ENCODE results near the gene SARM1. TPM values are rescaled to one million over a fixed set of nuclear protein-coding genes. Genes with fewer than 3 reads are reported as not detected.

SARM1 gene
- total RNA-seq, 6 experiments from 2014 or later: 2.8 to 5.1 (median 3.9) TPM

DNA sequence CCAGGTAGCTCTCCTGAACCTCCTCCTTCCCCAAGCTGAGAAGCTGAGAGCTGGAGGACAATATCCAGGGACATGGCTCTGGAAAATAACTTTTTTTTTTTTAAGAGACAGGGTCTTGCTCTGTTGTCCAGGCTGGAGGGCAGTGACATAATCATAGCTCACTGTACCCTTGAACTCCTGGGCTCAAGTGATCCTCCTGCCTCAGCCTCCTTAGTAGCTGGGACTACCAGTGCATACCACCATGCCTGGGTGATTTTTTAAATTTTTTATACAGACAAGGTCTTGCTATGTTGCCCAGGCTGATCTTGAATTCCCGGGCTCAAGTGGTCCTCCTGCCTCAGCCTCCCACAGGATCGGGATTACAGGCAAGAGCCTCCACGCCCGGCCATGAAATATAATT is 28.3 kb downstream of the SARM1 start:
- WGBS (ENCODE audit: insufficient coverage, low coverage, low lambda C conversion rate, missing lambda C conversion rate): 63% methylated on average over 2 of the region's 4 CpGs
- Histone ChIP-seq H3K9me3 (no peaks in the 10 kb centered on the region), H3K4me1 (peaks cover 0 to 46% (median 18%) of the 10 kb centered on the region in 4 donors), H3K36me3 (peaks cover 0 to 51% (median 10%) of the 10 kb centered on the region in 4 donors), H3K27ac (no peak overlapping the region), H3K27me3 (no peaks in the 10 kb centered on the region), H3K4me3 (no peak overlapping the region)
- TF ChIP-seq, protein P1, sequence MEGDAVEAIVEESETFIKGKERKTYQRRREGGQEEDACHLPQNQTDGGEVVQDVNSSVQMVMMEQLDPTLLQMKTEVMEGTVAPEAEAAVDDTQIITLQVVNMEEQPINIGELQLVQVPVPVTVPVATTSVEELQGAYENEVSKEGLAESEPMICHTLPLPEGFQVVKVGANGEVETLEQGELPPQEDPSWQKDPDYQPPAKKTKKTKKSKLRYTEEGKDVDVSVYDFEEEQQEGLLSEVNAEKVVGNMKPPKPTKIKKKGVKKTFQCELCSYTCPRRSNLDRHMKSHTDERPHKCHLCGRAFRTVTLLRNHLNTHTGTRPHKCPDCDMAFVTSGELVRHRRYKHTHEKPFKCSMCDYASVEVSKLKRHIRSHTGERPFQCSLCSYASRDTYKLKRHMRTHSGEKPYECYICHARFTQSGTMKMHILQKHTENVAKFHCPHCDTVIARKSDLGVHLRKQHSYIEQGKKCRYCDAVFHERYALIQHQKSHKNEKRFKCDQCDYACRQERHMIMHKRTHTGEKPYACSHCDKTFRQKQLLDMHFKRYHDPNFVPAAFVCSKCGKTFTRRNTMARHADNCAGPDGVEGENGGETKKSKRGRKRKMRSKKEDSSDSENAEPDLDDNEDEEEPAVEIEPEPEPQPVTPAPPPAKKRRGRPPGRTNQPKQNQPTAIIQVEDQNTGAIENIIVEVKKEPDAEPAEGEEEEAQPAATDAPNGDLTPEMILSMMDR (IDR thresholded peaks at IDR 0.05): no peak
- no peak for TF ChIP-seq POLR2A (IDR thresholded peaks at IDR 0.05)
- DNase-seq (no peak), ATAC-seq (no peak)
- intact Hi-C loops (cut with DNase I): no loop called here

DNA sequence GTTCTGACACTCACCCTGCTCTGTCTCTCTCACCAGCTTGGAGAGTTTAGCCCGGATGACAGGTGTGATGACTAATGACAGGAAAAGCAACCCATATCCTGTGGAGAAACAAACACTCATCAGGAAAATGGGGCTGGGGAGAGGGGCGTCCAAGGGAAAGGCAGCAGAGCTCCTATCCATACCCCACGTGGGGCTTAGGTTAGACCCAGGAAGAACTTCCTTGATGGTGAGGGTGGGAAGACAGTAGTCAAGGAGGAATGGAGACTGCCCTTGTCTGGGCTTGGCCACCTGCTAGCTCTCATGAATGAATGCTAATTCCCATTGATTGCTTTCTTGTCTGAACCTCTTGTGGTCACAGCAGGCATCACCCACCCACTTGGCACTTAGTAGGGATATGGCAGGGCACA is 30.7 kb downstream of the SARM1 start:
- ATAC-seq (no peak), DNase-seq (no peak)
- Histone ChIP-seq H3K4me3 (no peak overlapping the region), H3K4me1 (peaks cover 0 to 50% (median 21%) of the 10 kb centered on the region in 4 donors), H3K27me3 (no peaks in the 10 kb centered on the region), H3K9me3 (no peaks in the 10 kb centered on the region), H3K27ac (no peak overlapping the region), H3K36me3 (peaks cover 0 to 44% (median 10%) of the 10 kb centered on the region in 4 donors)
- WGBS (ENCODE audit: insufficient coverage, low coverage, low lambda C conversion rate, missing lambda C conversion rate): 20% methylated on average over 2 of the region's 3 CpGs
- intact Hi-C loops (cut with DNase I): no loop called here
- TF ChIP-seq, protein P1 (IDR thresholded peaks at IDR 0.05): no peak
- TF ChIP-seq POLR2A (IDR thresholded peaks at IDR 0.05): no peak

DNA sequence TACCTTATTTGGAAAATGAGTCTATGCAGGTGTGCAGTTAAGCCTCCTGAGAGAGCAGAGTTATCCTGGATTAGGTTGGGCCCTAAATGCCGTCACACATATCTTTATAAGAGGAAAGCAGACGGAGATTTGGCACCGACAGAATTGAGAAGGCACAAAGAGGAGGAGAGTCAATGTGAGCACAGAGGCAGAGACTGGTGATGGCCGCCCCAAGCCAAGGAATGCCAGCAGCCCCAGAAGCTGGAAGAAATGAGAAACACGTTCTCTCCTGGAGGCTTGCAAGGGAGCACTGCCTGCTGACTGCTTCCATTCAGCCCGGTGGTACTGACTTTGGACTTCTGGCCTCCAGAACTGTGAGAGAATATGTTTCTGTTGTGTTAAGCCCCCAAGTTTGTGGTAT is 31.4 kb downstream of the SARM1 start:
- intact Hi-C loops (cut with DNase I): no loop called here
- Histone ChIP-seq H3K36me3 (peaks cover 0 to 44% (median 10%) of the 10 kb centered on the region in 4 donors), H3K27ac (no peak overlapping the region), H3K9me3 (no peaks in the 10 kb centered on the region), H3K4me1 (peaks cover 0 to 44% (median 19%) of the 10 kb centered on the region in 4 donors), H3K4me3 (no peak overlapping the region), H3K27me3 (no peaks in the 10 kb centered on the region)
- no peak for ATAC-seq
- WGBS (ENCODE audit: insufficient coverage, low coverage, low lambda C conversion rate, missing lambda C conversion rate): 90% methylated on average over 5 of the region's 6 CpGs
- TF ChIP-seq, protein P1 (IDR thresholded peaks at IDR 0.05): no peak
- TF ChIP-seq POLR2A (IDR thresholded peaks at IDR 0.05): no peak
- DNase-seq: no peak

DNA sequence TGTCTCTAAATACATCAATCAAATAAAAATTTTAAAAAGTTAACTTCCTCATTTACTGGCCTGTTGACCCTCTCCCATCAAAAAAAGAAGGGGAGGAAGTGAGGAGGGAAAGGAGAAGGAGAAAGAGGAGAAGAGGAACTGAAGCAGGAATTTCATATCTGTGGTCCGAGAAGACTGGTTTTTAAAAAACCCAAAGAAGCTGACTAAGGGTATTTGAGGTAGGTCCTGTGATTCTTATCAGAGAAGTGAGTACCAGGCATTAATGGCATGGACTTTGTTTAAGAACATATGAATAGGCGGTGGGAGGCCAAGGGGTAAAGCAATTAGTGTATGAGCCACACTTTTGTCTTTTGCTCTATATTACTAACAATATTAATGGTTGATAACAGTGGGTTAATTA is 32.5 kb downstream of the SARM1 start:
- H3K4me1 ChIP-seq: peaks cover 0 to 32% (median 11%) of the 10 kb centered on the region in 4 donors
- H3K27me3 ChIP-seq: no peaks in the 10 kb centered on the region
- H3K9me3 ChIP-seq: no peaks in the 10 kb centered on the region
- 36% methylated on average over 2 of the region's 2 CpGs for WGBS (ENCODE audit: insufficient coverage, low coverage, low lambda C conversion rate, missing lambda C conversion rate)
- peak overlapping the region in 1 of 3 donors; percentile 5 for H3K27ac ChIP-seq
- intact Hi-C loops (cut with DNase I): no loop called here
- ATAC-seq: no peak
- no peak for DNase-seq
- H3K36me3 ChIP-seq: peaks cover 0 to 43% (median 10%) of the 10 kb centered on the region in 4 donors
- no peak for TF ChIP-seq POLR2A (IDR thresholded peaks at IDR 0.05)
- TF ChIP-seq, protein P1 (IDR thresholded peaks at IDR 0.05): no peak
- peak overlapping the region in 2 of 3 donors; percentile 93 to 94 for H3K4me3 ChIP-seq

DNA sequence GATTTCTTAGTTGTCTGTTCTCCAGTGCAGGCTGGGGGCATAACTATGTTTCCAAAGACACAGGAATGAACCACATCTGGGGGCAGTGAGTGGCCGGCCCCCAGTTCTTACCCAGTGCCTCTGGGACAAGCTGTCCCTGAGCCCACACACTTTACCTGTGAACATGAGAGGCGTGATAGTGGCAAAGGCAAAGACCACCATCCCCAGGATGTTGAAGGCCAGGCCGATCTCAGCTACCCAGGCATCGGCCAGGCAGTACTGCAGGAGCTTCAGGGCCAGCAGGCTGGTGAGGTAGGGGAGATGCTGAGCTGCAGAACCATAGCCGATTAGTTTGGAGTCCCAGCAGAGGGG is 32.9 kb downstream of the SARM1 start:
- Histone ChIP-seq H3K4me3 (peak overlapping the region; percentile 83 to 94 (median 93)), H3K27ac (peak overlapping the region; percentile 19 to 81 (median 34)), H3K4me1 (peaks cover 0 to 28% (median 9%) of the 10 kb centered on the region in 4 donors), H3K9me3 (no peaks in the 10 kb centered on the region), H3K27me3 (no peaks in the 10 kb centered on the region), H3K36me3 (peaks cover 0 to 39% (median 10%) of the 10 kb centered on the region in 4 donors)
- WGBS (ENCODE audit: insufficient coverage, low coverage, low lambda C conversion rate, missing lambda C conversion rate): 71% methylated on average over 3 of the region's 5 CpGs
- DNase-seq (no peak), ATAC-seq (no peak)
- intact Hi-C loops (cut with DNase I): no loop called here
- TF ChIP-seq, protein P1 (IDR thresholded peaks at IDR 0.05): no peak
- no peak for TF ChIP-seq POLR2A (IDR thresholded peaks at IDR 0.05)
